ENCODE results near the gene PRSS12.
A peak's percentile ranks its signal among the peaks of the same experiment; 100 is the strongest.
"Not testable (repeated sequence)": the region's sequence is repeated elsewhere in the genome, so short reads cannot be mapped to it uniquely, and the experiment has no call there.

The PRSS12 gene

GRCh38 chr4:118318931-118319330, 33.9 kb downstream of the PRSS12 start:
- no peak for DNase-seq

GRCh38 chr4:118317691-118318090, 35.1 kb downstream of the PRSS12 start:
- DNase-seq, result no peak

- DNase-seq, result no peak
Measured at GRCh38 chr4:118314221-118314620, 38.6 kb downstream of the PRSS12 start.

- peak; percentile 50 for DNase-seq
Measured at GRCh38 chr4:118313098-118313497, 39.7 kb downstream of the PRSS12 start.

GRCh38 chr4:118308306-118309030, 44.3 kb downstream of the PRSS12 start:
- DNase-seq, result no peak

- no peak for DNase-seq
Measured at GRCh38 chr4:118307643-118308042, 45.2 kb downstream of the PRSS12 start.

GRCh38 chr4:118299619-118300018, 53.2 kb downstream of the PRSS12 start:
- not testable (repeated sequence) for DNase-seq

- DNase-seq, result no peak
Measured at GRCh38 chr4:118296729-118297128, 56.1 kb downstream of the PRSS12 start.

GRCh38 chr4:118290951-118291350, 61.9 kb downstream of the PRSS12 start:
- no peak for DNase-seq

- no peak for DNase-seq
Measured at GRCh38 chr4:118289794-118290193, 63.0 kb downstream of the PRSS12 start.

- no peak for DNase-seq
Measured at GRCh38 chr4:118287711-118288451, 64.9 kb downstream of the PRSS12 start.

GRCh38 chr4:118286685-118287084, 66.1 kb downstream of the PRSS12 start:
- DNase-seq, result no peak

- DNase-seq, result no peak
Measured at GRCh38 chr4:118285931-118286330, 66.9 kb downstream of the PRSS12 start.

GRCh38 chr4:118284169-118284568, 68.6 kb downstream of the PRSS12 start:
- DNase-seq, result no peak

- no peak for DNase-seq
Measured at GRCh38 chr4:118282692-118283091, 70.1 kb downstream of the PRSS12 start.

- no peak for DNase-seq
Measured at GRCh38 chr4:118281611-118282442, 71.0 kb downstream of the PRSS12 start.

- DNase-seq, result peak; percentile 24
Measured at GRCh38 chr4:118280501-118281218, 72.1 kb downstream of the PRSS12 start.

GRCh38 chr4:118279920-118280432, 72.8 kb downstream of the PRSS12 start:
- no peak for DNase-seq

- no peak for DNase-seq
Measured at GRCh38 chr4:118279328-118279727, 73.5 kb downstream of the PRSS12 start.

- peak; percentile 54 for DNase-seq
Measured at GRCh38 chr4:118278473-118279274, 74.1 kb downstream of the PRSS12 start.

GRCh38 chr4:118277243-118277642, 75.6 kb downstream of the PRSS12 start:
- DNase-seq, result no peak

- no peak for DNase-seq
Measured at GRCh38 chr4:118276580-118276979, 76.2 kb downstream of the PRSS12 start.

All from NCI-H1694 treated with DMSO at 0.1 percent for 48 hours (cell line).